CD1c-positive myeloid dendritic cell (primary cell): ENCODE measurements around the gene MTMR2.
"Not testable (repeated sequence)": the region's sequence is repeated elsewhere in the genome, so short reads cannot be mapped to it uniquely, and the experiment has no call there.

Source experiments
- DNase-seq: peaks from one replicate; pipeline ENCODE4 v3.0.0-alpha.2; 2016; ENCODE audit errors: extremely low spot score

The MTMR2 gene

DNA sequence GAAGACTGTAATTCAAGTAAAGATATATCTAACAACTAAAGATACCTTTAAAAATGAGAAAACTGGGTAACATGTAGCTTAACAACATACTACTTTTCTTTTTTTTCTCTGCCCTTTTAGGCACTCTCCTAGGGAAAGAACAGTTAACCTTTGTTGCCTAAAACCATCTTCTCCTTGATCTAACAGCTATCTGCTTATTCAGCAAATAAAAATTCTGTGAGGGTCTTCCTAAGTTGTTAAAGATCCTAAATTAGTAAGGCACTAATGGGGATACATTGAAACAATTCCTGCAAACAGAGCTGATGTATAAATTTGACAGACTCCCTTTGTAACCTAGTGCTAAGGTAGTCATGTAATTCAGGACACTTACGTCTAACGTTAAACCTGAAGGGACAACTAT is 39.1 kb downstream of the MTMR2 start:
- no peak for DNase-seq

DNA sequence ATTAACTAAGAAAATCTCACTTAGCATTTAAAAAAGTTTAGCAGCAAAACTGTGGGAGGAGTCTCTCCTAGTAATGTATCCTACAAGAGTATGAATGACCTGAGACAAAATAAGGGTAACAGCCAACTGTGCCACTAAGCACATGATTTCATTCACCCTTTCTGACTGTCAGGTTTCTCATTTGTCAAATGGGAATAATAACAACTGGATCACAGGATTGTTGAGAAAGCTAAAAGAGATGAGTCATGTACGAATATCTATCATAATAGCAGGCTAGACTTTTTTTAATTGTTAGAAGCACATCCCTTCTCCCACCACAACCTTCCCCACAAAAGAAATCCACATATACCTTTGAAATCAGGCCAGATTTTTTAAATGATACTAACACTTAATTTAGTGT is 39.5 kb downstream of the MTMR2 start:
- no peak for DNase-seq

DNA sequence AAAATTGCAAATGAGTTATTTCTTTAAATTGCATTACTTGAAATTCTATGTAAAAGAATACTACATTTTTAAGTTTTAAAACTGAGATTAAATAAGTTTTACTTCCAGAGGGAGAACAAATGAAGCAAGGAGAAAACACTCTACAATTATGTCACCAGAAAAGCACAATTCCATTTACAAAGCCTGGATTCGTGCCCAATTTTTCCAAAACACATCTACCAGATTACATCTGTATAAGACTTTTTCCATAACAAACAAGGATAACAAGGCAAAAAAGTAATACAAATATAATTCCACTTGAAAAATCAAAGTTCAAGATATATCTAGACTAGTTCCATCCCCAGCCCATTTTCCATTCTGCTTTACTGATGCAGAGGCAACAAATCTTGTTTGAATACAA is 40.5 kb downstream of the MTMR2 start:
- DNase-seq = no peak

DNA sequence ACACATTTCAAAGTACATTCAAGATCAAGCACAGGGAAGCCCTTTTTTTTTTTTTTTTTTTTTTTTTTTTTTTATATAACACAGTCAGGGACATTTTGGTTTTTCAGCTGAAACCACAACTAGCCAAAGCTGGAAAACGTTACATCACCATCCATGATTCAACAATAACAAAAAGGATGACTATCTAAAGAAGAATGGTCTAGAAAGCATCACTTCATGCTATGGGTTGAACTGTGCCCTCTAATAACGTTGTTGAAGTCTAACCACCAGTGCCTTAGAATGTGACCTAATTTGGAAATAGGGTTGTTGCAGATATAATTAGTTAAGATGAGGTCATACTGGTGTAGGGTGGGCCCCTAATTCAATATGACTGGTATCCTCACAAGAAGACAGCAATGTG is 46.6 kb downstream of the MTMR2 start:
- no peak for DNase-seq

- DNase-seq = not testable (repeated sequence)
These were observed 53.0 kb downstream of the MTMR2 start for GRCh38 chr11:95870877-95871276.

- DNase-seq = no peak
These were observed 56.8 kb downstream of the MTMR2 start for GRCh38 chr11:95867105-95867504.

- no peak for DNase-seq
These were observed 60.3 kb downstream of the MTMR2 start for GRCh38 chr11:95863486-95864140.

- DNase-seq = not testable (repeated sequence)
These were observed 63.9 kb downstream of the MTMR2 start for GRCh38 chr11:95860024-95860423.

DNA sequence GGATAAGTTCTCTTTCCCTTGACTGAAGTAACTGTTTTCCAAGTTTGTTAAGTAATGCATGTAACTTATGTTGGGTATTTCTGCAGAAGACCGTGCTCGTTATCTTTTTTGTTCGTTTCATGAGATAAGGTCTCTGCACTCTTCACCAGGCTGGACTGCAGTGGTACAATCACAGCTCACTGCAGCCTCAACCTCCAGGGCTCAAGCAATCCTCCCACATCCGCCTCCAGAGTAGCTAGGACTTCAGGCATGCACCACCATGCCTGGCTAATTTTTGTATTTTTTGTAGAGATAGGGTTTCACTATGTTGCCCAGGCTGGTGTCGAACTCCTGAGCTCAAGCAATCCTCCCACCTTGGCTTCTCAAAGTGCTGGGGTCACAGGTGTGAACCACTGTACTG is 69.5 kb downstream of the MTMR2 start:
- DNase-seq = not testable (repeated sequence)

GRCh38 chr11:95853862-95854261 is 70.0 kb downstream of the MTMR2 start:
- no peak for DNase-seq

DNA sequence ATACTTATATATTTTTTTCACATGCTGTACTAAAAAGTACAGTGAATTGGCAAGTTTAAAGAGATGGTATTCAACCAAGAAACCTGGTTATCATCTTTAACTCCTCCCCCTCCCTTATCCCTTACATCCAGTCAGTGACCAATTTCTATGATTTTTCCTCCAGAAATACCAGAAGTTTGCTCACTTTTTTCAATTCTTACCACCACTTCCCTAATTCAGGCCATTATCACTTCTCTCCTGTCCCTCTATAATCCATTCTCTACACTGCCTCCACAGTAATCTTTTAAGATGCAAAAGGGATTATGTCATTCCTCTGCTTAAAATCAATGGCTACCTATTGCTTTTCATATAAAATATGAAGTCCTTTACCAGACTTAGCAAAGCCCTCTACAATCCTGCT is 70.8 kb downstream of the MTMR2 start:
- DNase-seq = no peak

DNA sequence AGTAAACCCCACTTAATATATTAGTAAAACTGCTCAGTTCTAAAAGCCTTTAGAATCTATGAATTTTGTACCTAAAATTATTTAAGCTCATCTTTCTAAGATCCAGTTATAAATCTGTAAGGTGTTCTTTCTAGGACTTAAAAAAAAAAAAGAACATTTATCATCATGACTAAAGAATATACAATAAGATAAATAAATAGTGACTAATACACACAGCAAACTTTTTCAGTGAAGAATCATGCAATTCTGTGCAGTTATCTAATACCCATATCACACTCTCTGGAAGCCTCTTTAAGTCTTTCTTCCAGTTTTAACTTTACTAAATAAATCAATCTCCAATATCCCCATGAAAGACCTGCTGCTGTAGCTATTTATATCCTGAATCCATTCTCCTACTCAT is 73.8 kb downstream of the MTMR2 start:
- no peak for DNase-seq

GRCh38 chr11:95849087-95849825 is 74.7 kb downstream of the MTMR2 start:
- peak; percentile 34 for DNase-seq

GRCh38 chr11:95845167-95845566 is 78.7 kb downstream of the MTMR2 start:
- no peak for DNase-seq

DNA sequence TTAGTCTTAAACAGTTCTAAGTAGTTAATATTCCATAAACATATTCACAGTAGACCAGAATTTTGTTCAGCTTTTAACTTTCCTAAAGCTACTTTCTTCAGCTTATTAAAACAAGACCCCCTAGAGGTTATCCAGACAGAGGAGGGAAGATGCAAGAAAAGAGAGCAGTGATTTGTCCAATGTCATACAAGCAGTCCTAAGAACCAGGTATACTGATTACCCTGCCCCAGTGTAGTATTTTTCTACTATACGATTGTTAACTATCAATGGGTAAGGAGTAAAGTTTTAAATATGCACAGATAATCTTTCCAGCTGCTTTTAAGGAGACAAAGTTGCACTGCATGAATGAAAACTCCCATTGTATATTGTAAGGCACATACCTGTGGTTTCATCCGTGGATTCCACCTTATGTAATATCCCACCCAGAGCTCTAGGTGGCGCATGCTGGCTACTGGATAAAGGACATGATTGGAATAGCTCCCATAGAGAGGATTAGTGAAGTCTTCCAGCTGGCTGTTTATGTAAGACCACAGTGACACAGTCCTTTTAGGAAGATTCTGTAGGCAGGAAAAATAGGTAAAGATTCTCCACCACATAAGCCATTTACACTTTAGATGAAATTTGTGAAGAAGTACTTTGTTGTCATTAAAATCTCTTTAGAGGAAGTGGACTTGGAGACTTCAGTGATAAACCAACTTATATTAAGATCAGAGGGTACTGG is 88.0 kb downstream of the MTMR2 start:
- DNase-seq = peak; percentile 71

DNA sequence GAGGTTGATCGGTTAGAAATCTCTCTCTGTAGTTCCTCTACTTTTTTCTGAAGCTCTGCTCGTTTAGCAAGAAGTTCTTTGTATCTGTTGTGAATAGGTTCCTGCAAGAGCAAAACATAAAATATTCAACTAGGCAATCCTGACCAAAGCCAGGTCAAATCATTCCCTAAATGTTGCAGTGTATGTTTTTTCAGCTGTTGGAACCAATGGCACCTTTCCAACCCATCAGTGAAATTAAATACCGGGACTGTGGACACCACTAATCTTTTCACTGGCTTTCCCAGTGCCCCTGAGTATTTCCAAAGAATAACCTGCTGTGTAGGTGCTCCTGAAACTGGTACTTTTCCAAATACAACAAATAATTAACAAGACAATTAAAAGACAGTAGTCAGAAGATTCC is 88.6 kb downstream of the MTMR2 start:
- no peak for DNase-seq

DNA sequence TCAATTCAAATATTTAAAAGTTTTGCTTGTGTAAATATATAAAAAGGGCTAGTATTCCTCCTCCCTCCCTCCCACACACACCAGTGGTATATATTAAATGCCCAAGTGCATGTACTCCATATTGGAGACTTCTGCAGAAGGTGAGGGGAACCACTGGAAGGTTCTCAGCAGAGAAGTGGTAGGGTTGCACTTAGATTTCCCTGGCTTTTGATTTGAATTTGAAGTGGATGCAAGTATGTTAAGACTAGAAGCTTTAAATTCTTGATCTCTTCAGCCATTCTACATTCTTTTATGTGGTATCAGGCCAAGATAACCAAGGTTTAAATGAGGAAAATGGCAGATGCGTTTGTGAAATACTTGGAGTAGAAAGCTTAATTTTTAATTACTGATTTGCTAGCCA is 90.5 kb downstream of the MTMR2 start:
- DNase-seq = no peak

- DNase-seq = no peak
These were observed 91.1 kb downstream of the MTMR2 start for GRCh38 chr11:95832763-95833162.

GRCh38 chr11:95831198-95831883 is 92.6 kb downstream of the MTMR2 start:
- DNase-seq = no peak

GRCh38 chr11:95829580-95830259 is 94.2 kb downstream of the MTMR2 start:
- no peak for DNase-seq

DNA sequence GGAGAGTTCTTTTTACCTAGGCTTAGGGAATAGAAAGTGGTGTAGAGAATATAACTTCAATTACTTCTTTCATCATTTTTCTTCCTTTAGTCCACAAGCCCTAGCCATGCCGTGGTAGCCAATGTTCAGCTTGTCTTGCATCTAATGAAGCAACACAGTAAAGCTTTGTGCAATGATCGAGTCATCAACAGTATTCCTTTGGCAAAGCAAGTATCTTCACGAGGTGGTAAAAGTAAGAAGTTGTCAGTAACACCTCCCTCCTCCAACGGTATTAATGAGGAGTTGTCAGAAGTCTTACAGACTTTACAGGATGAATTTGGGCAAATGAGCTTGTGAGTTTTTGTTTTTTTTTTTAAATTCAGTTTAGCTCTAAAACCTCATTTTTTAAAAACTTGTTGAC is 96.2 kb downstream of the MTMR2 start:
- DNase-seq = no peak

DNA sequence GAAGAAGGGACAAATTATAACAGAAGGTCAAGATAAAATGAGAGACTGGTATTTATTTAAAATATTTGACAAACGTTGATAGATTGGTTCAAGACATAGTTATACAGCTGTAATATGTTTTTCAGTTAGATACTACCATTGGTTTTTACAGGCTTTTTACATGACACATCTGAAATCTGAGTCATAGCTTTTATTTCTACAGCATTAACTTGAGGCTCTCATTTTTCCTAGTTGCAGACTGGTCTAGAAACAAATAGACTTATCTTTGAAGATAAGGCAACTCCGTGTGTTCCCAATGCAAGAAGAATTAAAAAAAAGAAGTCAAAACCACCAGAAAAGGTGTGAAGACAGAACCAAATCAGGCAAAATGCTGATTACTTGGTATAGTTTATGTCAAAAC is 102.3 kb downstream of the MTMR2 start:
- no peak for DNase-seq
